Left ventricle myocardium inferior (tissue), 1 donor: ENCODE results near the gene SLC40A1. TPM values are rescaled to one million over a fixed set of nuclear protein-coding genes. Genes with fewer than 3 reads are reported as not detected.

Experiments
- DNase-seq: peaks from one replicate; pipeline ENCODE4 v3.0.0-alpha.2; 2020
- H3K27ac ChIP-seq: fragments of 200-600 bp; replicated peaks from 2 replicates; pipeline ENCODE4 v1.8.0; 2021
- H3K27me3 ChIP-seq: fragments of 200-600 bp; 2 replicates; pipeline ENCODE4 v1.8.0; 2021; ENCODE audit warnings: low read depth
- H3K36me3 ChIP-seq: fragments of 200-600 bp; 2 replicates; pipeline ENCODE4 v1.8.0; 2021
- H3K4me1 ChIP-seq: fragments of 200-600 bp; 2 replicates; pipeline ENCODE4 v1.8.0; 2021
- H3K4me3 ChIP-seq: fragments of 200-600 bp; 2 replicates; pipeline ENCODE4 v1.8.0; 2021; ENCODE audit warnings: mild to moderate bottlenecking, moderate library complexity
- H3K9me3 ChIP-seq: fragments of 200-600 bp; replicated peaks from 2 replicates; pipeline ENCODE4 v1.8.0; 2021
- CTCF ChIP-seq: fragments of 200-600 bp; IDR thresholded peaks from 2 replicates; pipeline ENCODE4 v1.8.0; 2021; ENCODE audit warnings: antibody characterized with exemption, mild to moderate bottlenecking, borderline replicate concordance
- intact Hi-C: fragments of 100-400 bp; cut with micrococcal nuclease; formaldehyde crosslinking; loops from one replicate; pipeline ENCODE4 v1.11.0; 2022
- total RNA-seq: library from RNA; stranded (reverse); fragmentation: NEBNext Ultra II Directional; extraction: Animal tissue kit (Norgen Biotek cat#: 25700); gene quantifications from one replicate; pipeline ENCODE4 v1.2.1, GENCODE V29; 2021
- donor health status: DM: no; HTN: yes; CAD: no; lungs with severe emphysema.

The SLC40A1 gene
- total RNA-seq, 1 donor from 2014 or later = 44.0 TPM

GRCh38 chr2:189527812-189528592 lies 52.6 kb downstream of the SLC40A1 start:
- intact Hi-C loops = no loop called here
- DNase-seq = no peak
- H3K4me1 ChIP-seq = peaks cover 25% of the 10 kb centered on the region
- peak overlapping the region; percentile 52 for H3K27ac ChIP-seq
- H3K9me3 ChIP-seq = no peaks in the 10 kb centered on the region
- H3K4me3 ChIP-seq = no peak overlapping the region
- no peak for TF ChIP-seq CTCF
- no peaks in the 10 kb centered on the region for H3K36me3 ChIP-seq
- H3K27me3 ChIP-seq = no peaks in the 10 kb centered on the region

- H3K27ac ChIP-seq = peak overlapping the region; percentile 52
Measured at GRCh38 chr2:189527041-189527750, 53.4 kb downstream of the SLC40A1 start.

GRCh38 chr2:189526241-189526640 lies 54.3 kb downstream of the SLC40A1 start:
- intact Hi-C loops = no loop called here
- H3K4me3 ChIP-seq = no peak overlapping the region
- TF ChIP-seq CTCF = no peak
- DNase-seq = no peak
- H3K36me3 ChIP-seq = no peaks in the 10 kb centered on the region
- no peaks in the 10 kb centered on the region for H3K9me3 ChIP-seq
- no peaks in the 10 kb centered on the region for H3K27me3 ChIP-seq
- H3K27ac ChIP-seq = no peak overlapping the region
- H3K4me1 ChIP-seq = peaks cover 40% of the 10 kb centered on the region

More at GRCh38 chr2:189527041-189527750, 53.4 kb downstream of the SLC40A1 start:
- Histone ChIP-seq H3K4me3 (peak overlapping the region; percentile 8), H3K27me3 (no peaks in the 10 kb centered on the region), H3K9me3 (no peaks in the 10 kb centered on the region), H3K36me3 (no peaks in the 10 kb centered on the region), H3K4me1 (peaks cover 33% of the 10 kb centered on the region)
- DNase-seq = no peak
- intact Hi-C loops = no loop called here
- TF ChIP-seq CTCF = no peak

GRCh38 chr2:189524746-189525145 lies 55.8 kb downstream of the SLC40A1 start:
- no peaks in the 10 kb centered on the region for H3K27me3 ChIP-seq
- peaks cover 46% of the 10 kb centered on the region for H3K4me1 ChIP-seq
- TF ChIP-seq CTCF = no peak
- H3K27ac ChIP-seq = no peak overlapping the region
- no peak overlapping the region for H3K4me3 ChIP-seq
- no peaks in the 10 kb centered on the region for H3K9me3 ChIP-seq
- DNase-seq = no peak
- no peaks in the 10 kb centered on the region for H3K36me3 ChIP-seq
- intact Hi-C loops = no loop called here

GRCh38 chr2:189522435-189523151 lies 58.0 kb downstream of the SLC40A1 start:
- H3K27me3 ChIP-seq = no peaks in the 10 kb centered on the region
- no peaks in the 10 kb centered on the region for H3K36me3 ChIP-seq
- intact Hi-C loops = no loop called here
- no peaks in the 10 kb centered on the region for H3K9me3 ChIP-seq
- no peak for TF ChIP-seq CTCF
- peaks cover 33% of the 10 kb centered on the region for H3K4me1 ChIP-seq
- peak overlapping the region; percentile 41 for H3K27ac ChIP-seq
- no peak overlapping the region for H3K4me3 ChIP-seq
- DNase-seq = no peak
